Measurements from ENCODE around the gene TCF3. TPM values are rescaled to one million over a fixed set of nuclear protein-coding genes. Genes with fewer than 3 reads are reported as not detected.
"Not testable (repeated sequence)": the region's sequence is repeated elsewhere in the genome, so short reads cannot be mapped to it uniquely, and the experiment has no call there.

The TCF3 gene
- total RNA-seq, 1 donor from 2014 or later = 44.4 TPM

GRCh38 chr19:1651568-1652291 is 685 bp downstream of the TCF3 start:
- DNase-seq (ENCODE audit: low spot score) = no peak

GRCh38 chr19:1650650-1651567 is 1.5 kb downstream of the TCF3 start:
- no peak for DNase-seq (ENCODE audit: low spot score)

GRCh38 chr19:1649706-1650649 is 2.4 kb downstream of the TCF3 start:
- no peak for DNase-seq (ENCODE audit: low spot score)

- DNase-seq (ENCODE audit: low spot score) = no peak
Observed at GRCh38 chr19:1648920-1649541, 3.4 kb downstream of the TCF3 start.

GRCh38 chr19:1648459-1648849 is 4.0 kb downstream of the TCF3 start:
- no peak for DNase-seq (ENCODE audit: low spot score)

GRCh38 chr19:1647501-1648458 is 4.6 kb downstream of the TCF3 start:
- no peak for DNase-seq (ENCODE audit: low spot score)

GRCh38 chr19:1646659-1647453 is 5.6 kb downstream of the TCF3 start:
- no peak for DNase-seq (ENCODE audit: low spot score)

GRCh38 chr19:1646149-1646548 is 6.3 kb downstream of the TCF3 start:
- no peak for DNase-seq (ENCODE audit: low spot score)

GRCh38 chr19:1645299-1645698 is 7.1 kb downstream of the TCF3 start:
- no peak for DNase-seq (ENCODE audit: low spot score)

- no peak for DNase-seq (ENCODE audit: low spot score)
Observed at GRCh38 chr19:1644070-1644469, 8.3 kb downstream of the TCF3 start.

- DNase-seq (ENCODE audit: low spot score) = not testable (repeated sequence)
Observed at GRCh38 chr19:1640893-1641448, 11.4 kb downstream of the TCF3 start.

GRCh38 chr19:1636325-1637236 is 15.8 kb downstream of the TCF3 start:
- DNase-seq (ENCODE audit: low spot score) = no peak

GRCh38 chr19:1634938-1635243 is 17.5 kb downstream of the TCF3 start:
- no peak for DNase-seq (ENCODE audit: low spot score)

- DNase-seq (ENCODE audit: low spot score) = no peak
Observed at GRCh38 chr19:1634242-1634937, 18.0 kb downstream of the TCF3 start.

GRCh38 chr19:1633269-1633826 is 19.1 kb downstream of the TCF3 start:
- no peak for DNase-seq (ENCODE audit: low spot score)

- DNase-seq (ENCODE audit: low spot score) = no peak
Observed at GRCh38 chr19:1632462-1633268, 19.8 kb downstream of the TCF3 start.

Measured in mesenteric fat pad (tissue), 1 donor.